SK-N-SH treated with all-trans-retinoic acid at 6 μM for 48 hours (cell line): ENCODE results near the gene KNCN.

ENCODE experiments used
- ATAC-seq: fragments of 200-7000 bp; cut with Tn5 transposase; 3 replicates; pipeline ENCODE4 v1.9.1; 2020; ENCODE audit warnings: mild to moderate bottlenecking, moderate library complexity
- ARNTL ChIP-seq: fragments of 450-650 bp; formaldehyde crosslinking; IDR thresholded peaks from 2 replicates; pipeline ENCODE4 v1.5.0; 2020; ENCODE audit warnings: low read depth, mild to moderate bottlenecking, moderate library complexity, borderline replicate concordance
- BACH2 ChIP-seq: fragments of 250-450 bp; sonication (Bioruptor Pico); IDR thresholded peaks from 2 replicates; pipeline ENCODE4 v1.9.0; 2021; ENCODE audit warnings: mild to moderate bottlenecking, borderline replicate concordance
- CSDC2 ChIP-seq: fragments of 250-450 bp; sonication (Bioruptor Pico); IDR thresholded peaks from 2 replicates; pipeline ENCODE4 v1.5.0; 2020; ENCODE audit warnings: mild to moderate bottlenecking, moderate library complexity
- CSRNP3 ChIP-seq: fragments of 250-450 bp; sonication (Bioruptor Pico); IDR thresholded peaks from 2 replicates; pipeline ENCODE4 v1.5.1; 2021; ENCODE audit warnings: mild to moderate bottlenecking, moderate library complexity
- ESRRG ChIP-seq: fragments of 250-450 bp; sonication (Bioruptor Pico); IDR thresholded peaks from 2 replicates; pipeline ENCODE4 v1.6.1; 2021; ENCODE audit warnings: mild to moderate bottlenecking
- GLIS3 ChIP-seq: fragments of 250-450 bp; sonication (Bioruptor Pico); IDR thresholded peaks from 2 replicates; pipeline ENCODE4 v1.5.0; 2020; ENCODE audit warnings: mild to moderate bottlenecking, moderate library complexity
- OSR1 ChIP-seq: fragments of 250-450 bp; sonication (Bioruptor Pico); IDR thresholded peaks from 2 replicates; pipeline ENCODE4 v1.8.0; 2022; ENCODE audit warnings: moderate library complexity, mild to moderate bottlenecking, inconsistent platforms
- PPARA ChIP-seq: fragments of 250-450 bp; sonication (Bioruptor Pico); IDR thresholded peaks from 2 replicates; pipeline ENCODE4 v1.5.0; 2020; ENCODE audit warnings: mild to moderate bottlenecking, borderline replicate concordance
- RARB ChIP-seq: fragments of 250-450 bp; sonication (Bioruptor Pico); IDR thresholded peaks from 2 replicates; pipeline ENCODE4 v1.8.0; 2021; ENCODE audit warnings: mild to moderate bottlenecking, moderate library complexity
- SNAI2 ChIP-seq: fragments of 250-450 bp; sonication (Bioruptor Pico); IDR thresholded peaks from 2 replicates; pipeline ENCODE4 v1.5.0; 2020; ENCODE audit warnings: mild to moderate bottlenecking, moderate library complexity
- TCF4 ChIP-seq: fragments of 250-450 bp; sonication (Bioruptor Pico); IDR thresholded peaks from 2 replicates; pipeline ENCODE4 v1.8.0; 2021; ENCODE audit warnings: mild to moderate bottlenecking, moderate library complexity, borderline replicate concordance
- TOX ChIP-seq: fragments of 250-450 bp; sonication (Bioruptor Pico); IDR thresholded peaks from 2 replicates; pipeline ENCODE4 v1.8.0; 2021; ENCODE audit warnings: mild to moderate bottlenecking, moderate library complexity, borderline replicate concordance
- ZC3H10 ChIP-seq: fragments of 250-450 bp; sonication (Bioruptor Pico); IDR thresholded peaks from 2 replicates; pipeline ENCODE4 v1.5.1; 2021; ENCODE audit warnings: mild to moderate bottlenecking, moderate library complexity
- ZFP3 ChIP-seq: fragments of 250-450 bp; sonication (Bioruptor Pico); IDR thresholded peaks from 2 replicates; pipeline ENCODE4 v1.5.0; 2020; ENCODE audit warnings: mild to moderate bottlenecking, moderate library complexity
- ZFP30 ChIP-seq: fragments of 450-650 bp; formaldehyde crosslinking; IDR thresholded peaks from 2 replicates; pipeline ENCODE4 v1.5.0; 2022; ENCODE audit warnings: mild to moderate bottlenecking, moderate library complexity
- ZNF565 ChIP-seq: fragments of 450-650 bp; formaldehyde crosslinking; conservative IDR thresholded peaks from 2 replicates; pipeline ENCODE4 v1.5.0; 2020; ENCODE audit warnings: low read depth, mild to moderate bottlenecking, moderate library complexity
- ZNF70 ChIP-seq: fragments of 450-650 bp; formaldehyde crosslinking; IDR thresholded peaks from 2 replicates; pipeline ENCODE4 v1.5.0; 2020; ENCODE audit warnings: mild to moderate bottlenecking, moderate library complexity
- ZNF8 ChIP-seq: fragments of 450-650 bp; formaldehyde crosslinking; IDR thresholded peaks from 2 replicates; pipeline ENCODE4 v1.5.0; 2020; ENCODE audit warnings: mild to moderate bottlenecking, moderate library complexity
- TF ChIP-seq, protein P1 (sequence below): fragments of 250-450 bp; sonication (Bioruptor Pico); IDR thresholded peaks from 2 replicates; pipeline ENCODE4 v1.5.0; 2020; ENCODE audit warnings: mild to moderate bottlenecking, moderate library complexity
- TF ChIP-seq, protein P2 (sequence below): fragments of 250-450 bp; sonication (Bioruptor Pico); IDR thresholded peaks from 2 replicates; pipeline ENCODE4 v1.8.0; 2020; ENCODE audit warnings: mild to moderate bottlenecking, moderate library complexity, borderline replicate concordance

The KNCN gene

DNA sequence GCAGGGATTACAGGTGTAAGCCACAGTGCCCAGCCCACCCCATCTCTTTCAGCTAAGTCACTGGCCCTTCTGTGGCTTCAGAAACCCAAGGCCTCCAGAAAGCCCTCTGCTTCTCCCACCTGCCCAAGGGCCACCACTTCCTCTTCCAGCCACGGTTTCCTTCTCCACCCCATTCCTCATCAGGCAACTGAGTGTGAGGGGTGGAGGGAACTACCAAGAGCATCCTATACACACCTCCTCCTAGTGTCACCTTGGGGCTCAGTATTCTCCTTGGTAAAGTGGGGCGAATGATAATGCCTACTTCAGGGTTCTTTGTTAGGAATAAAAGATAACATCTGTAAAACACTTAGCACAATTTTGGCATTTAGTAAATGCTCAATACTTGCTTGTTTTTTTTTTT is 30.0 kb downstream of the KNCN start (continued):
- TF ChIP-seq, protein P1, sequence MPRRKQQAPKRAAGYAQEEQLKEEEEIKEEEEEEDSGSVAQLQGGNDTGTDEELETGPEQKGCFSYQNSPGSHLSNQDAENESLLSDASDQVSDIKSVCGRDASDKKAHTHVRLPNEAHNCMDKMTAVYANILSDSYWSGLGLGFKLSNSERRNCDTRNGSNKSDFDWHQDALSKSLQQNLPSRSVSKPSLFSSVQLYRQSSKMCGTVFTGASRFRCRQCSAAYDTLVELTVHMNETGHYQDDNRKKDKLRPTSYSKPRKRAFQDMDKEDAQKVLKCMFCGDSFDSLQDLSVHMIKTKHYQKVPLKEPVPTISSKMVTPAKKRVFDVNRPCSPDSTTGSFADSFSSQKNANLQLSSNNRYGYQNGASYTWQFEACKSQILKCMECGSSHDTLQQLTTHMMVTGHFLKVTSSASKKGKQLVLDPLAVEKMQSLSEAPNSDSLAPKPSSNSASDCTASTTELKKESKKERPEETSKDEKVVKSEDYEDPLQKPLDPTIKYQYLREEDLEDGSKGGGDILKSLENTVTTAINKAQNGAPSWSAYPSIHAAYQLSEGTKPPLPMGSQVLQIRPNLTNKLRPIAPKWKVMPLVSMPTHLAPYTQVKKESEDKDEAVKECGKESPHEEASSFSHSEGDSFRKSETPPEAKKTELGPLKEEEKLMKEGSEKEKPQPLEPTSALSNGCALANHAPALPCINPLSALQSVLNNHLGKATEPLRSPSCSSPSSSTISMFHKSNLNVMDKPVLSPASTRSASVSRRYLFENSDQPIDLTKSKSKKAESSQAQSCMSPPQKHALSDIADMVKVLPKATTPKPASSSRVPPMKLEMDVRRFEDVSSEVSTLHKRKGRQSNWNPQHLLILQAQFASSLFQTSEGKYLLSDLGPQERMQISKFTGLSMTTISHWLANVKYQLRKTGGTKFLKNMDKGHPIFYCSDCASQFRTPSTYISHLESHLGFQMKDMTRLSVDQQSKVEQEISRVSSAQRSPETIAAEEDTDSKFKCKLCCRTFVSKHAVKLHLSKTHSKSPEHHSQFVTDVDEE (CRISPR knock-in tag), result no peak
- TF ChIP-seq GLIS3 (CRISPR knock-in tag), result no peak

GRCh38 chr1:46520063-46520911 is 31.2 kb downstream of the KNCN start:
- peak; percentile 95 for ATAC-seq

DNA sequence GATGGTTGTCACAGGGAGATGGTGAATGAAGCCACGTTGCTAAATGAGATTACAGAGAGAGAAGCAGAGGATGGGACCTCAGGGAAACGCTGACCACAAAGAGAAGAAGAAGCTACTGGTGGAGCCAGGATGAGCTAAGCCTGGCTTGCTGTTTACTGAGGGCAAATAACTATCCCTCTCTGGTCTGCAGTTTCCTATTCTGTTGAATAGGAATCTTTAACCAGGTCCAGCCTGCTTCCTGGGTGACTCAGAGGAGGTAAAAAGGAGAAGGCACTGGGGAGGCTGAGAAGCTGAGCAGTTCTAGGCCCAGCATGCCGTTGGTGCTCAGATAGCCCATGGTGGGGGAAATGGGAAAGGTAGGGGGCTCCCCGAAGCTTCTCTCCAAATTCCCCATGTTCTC is 32.2 kb downstream of the KNCN start:
- ATAC-seq, result no peak

More at GRCh38 chr1:46520063-46520911, 31.2 kb downstream of the KNCN start:
- TF ChIP-seq ESRRG (CRISPR knock-in tag), result no peak
- TF ChIP-seq, protein P1 (CRISPR knock-in tag), result no peak
- no peak for TF ChIP-seq ARNTL (CRISPR knock-in tag)
- no peak for TF ChIP-seq BACH2 (CRISPR knock-in tag)
- no peak for TF ChIP-seq ZFP3
- TF ChIP-seq SNAI2 (CRISPR knock-in tag), result no peak
- no peak for TF ChIP-seq CSRNP3 (CRISPR knock-in tag)
- TF ChIP-seq, all 23 proteins: peak for 0

DNA sequence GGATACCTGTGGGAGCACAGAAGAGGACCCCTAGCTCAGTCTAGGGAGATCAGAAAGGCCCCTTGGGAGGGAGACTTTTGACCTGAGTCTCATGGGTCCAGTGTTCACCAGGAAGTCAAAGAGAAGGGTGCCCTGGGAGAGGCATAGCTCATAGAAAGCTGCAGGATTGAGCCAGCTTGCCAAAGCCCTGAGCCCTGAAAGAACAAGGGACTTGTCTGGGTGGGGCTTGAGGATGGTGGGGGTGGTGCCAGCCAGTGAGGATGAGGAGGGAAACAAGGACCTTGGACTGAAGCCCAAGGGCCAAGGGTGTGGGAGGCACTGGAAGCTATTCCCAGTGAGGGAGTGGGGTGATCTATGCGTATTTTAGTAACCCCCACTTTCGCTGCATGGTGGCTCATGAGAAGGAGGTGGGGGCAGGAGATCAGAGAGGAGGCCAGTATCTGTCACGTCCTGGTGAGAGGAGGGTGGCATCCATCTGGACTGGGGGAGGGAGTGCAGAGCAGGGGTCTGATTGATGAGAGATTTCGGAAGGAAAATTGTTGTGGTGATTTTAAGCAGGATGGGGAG is 33.4 kb downstream of the KNCN start:
- TF ChIP-seq ESRRG (CRISPR knock-in tag) (no peak), ZNF8 (CRISPR knock-in tag) (no peak), GLIS3 (CRISPR knock-in tag) (no peak)
- no peak for ATAC-seq

More for the DNA sequence above, 32.2 kb downstream of the KNCN start:
- TF ChIP-seq ESRRG (CRISPR knock-in tag) (no peak), CSDC2 (CRISPR knock-in tag) (no peak), TCF4 (no peak), GLIS3 (CRISPR knock-in tag) (no peak), TOX (no peak), ZNF70 (CRISPR knock-in tag) (no peak), PPARA (CRISPR knock-in tag) (no peak), ZNF8 (CRISPR knock-in tag) (no peak)

DNA sequence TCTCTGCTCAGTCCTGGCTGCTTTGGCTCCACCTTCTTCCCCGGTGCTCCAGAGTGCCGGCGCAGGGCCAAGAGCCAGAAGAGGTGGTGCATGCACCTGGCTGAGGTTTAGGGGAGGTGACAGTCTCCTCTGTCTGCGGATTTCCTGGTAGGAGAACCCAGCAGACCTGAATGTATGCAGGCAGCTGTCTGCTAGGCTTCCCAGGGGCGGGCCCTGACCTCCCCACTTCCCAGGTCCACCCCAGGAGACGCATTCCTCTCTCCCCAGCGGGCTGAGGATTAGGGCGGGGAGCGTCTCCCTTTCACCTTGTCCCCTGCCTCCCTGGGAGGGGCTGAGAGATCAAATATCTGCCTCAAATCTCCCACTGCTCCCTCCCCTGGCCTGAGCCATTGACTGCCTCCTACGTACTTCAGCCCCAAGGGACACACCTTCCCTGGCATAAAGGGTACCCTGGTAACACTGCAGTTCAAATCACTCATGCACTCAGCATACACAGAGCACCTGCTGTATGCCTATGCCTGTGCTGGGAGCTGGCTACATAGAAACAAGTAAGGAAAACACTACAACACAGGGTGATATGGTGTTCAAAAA is 34.3 kb downstream of the KNCN start:
- no peak for ATAC-seq
- no peak for TF ChIP-seq ARNTL (CRISPR knock-in tag)
- TF ChIP-seq GLIS3 (CRISPR knock-in tag), result no peak
- TF ChIP-seq OSR1 (CRISPR knock-in tag), result no peak
- TF ChIP-seq ZFP30, result no peak
- no peak for TF ChIP-seq ZFP3
- TF ChIP-seq CSRNP3 (CRISPR knock-in tag), result no peak
- TF ChIP-seq ZNF565, result no peak
- no peak for TF ChIP-seq ESRRG (CRISPR knock-in tag)
- TF ChIP-seq ZC3H10 (CRISPR knock-in tag), result no peak
- TF ChIP-seq SNAI2 (CRISPR knock-in tag), result no peak
- no peak for TF ChIP-seq CSDC2 (CRISPR knock-in tag)
- TF ChIP-seq TCF4, result no peak
- TF ChIP-seq BACH2 (CRISPR knock-in tag), result no peak
- no peak for TF ChIP-seq ZNF70 (CRISPR knock-in tag)
- TF ChIP-seq, protein P2, sequence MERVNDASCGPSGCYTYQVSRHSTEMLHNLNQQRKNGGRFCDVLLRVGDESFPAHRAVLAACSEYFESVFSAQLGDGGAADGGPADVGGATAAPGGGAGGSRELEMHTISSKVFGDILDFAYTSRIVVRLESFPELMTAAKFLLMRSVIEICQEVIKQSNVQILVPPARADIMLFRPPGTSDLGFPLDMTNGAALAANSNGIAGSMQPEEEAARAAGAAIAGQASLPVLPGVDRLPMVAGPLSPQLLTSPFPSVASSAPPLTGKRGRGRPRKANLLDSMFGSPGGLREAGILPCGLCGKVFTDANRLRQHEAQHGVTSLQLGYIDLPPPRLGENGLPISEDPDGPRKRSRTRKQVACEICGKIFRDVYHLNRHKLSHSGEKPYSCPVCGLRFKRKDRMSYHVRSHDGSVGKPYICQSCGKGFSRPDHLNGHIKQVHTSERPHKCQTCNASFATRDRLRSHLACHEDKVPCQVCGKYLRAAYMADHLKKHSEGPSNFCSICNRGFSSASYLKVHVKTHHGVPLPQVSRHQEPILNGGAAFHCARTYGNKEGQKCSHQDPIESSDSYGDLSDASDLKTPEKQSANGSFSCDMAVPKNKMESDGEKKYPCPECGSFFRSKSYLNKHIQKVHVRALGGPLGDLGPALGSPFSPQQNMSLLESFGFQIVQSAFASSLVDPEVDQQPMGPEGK (CRISPR knock-in tag), result no peak
- TF ChIP-seq RARB, result no peak
- no peak for TF ChIP-seq TOX
